ENCODE data around the gene CDK2AP2.
"Not testable (repeated sequence)": the region's sequence is repeated elsewhere in the genome, so short reads cannot be mapped to it uniquely, and the experiment has no call there.

Gene CDK2AP2

GRCh38 chr11:67489203-67489884 is 18.6 kb downstream of the CDK2AP2 start:
- no peak for DNase-seq

GRCh38 chr11:67486481-67487195 is 21.3 kb downstream of the CDK2AP2 start:
- no peak for DNase-seq

- DNase-seq, result not testable (repeated sequence)
Measured at GRCh38 chr11:67485873-67486361, 22.0 kb downstream of the CDK2AP2 start.

- DNase-seq, result no peak
Measured at GRCh38 chr11:67484847-67485311, 23.1 kb downstream of the CDK2AP2 start.

GRCh38 chr11:67483831-67484665 is 23.9 kb downstream of the CDK2AP2 start:
- no peak for DNase-seq

- peak; percentile 97 for DNase-seq
Measured at GRCh38 chr11:67482827-67483798, 24.8 kb downstream of the CDK2AP2 start, which contains the start of gene AIP. TSS of gene AIP (plus strand) at chr11:67483026. CDS start at chr11:67483159, 133 bp downstream.

- DNase-seq, result no peak
Measured at GRCh38 chr11:67482275-67482826, 25.6 kb downstream of the CDK2AP2 start.

GRCh38 chr11:67477344-67478050 is 30.5 kb downstream of the CDK2AP2 start:
- DNase-seq, result not testable (repeated sequence)

GRCh38 chr11:67476692-67477091 is 31.3 kb downstream of the CDK2AP2 start:
- DNase-seq, result not testable (repeated sequence)

GRCh38 chr11:67472882-67473281 is 35.1 kb downstream of the CDK2AP2 start:
- DNase-seq, result no peak

- no peak for DNase-seq
Measured at GRCh38 chr11:67470337-67471002, 37.5 kb downstream of the CDK2AP2 start.

GRCh38 chr11:67469508-67469811 is 38.5 kb downstream of the CDK2AP2 start:
- DNase-seq, result no peak

- DNase-seq, result peak; percentile 61
Measured at GRCh38 chr11:67468759-67469507, 39.0 kb downstream of the CDK2AP2 start, which contains the start of gene TMEM134. TSS of gene TMEM134 (minus strand) at chr11:67469251. CDS start at chr11:67469192, 59 bp downstream.

GRCh38 chr11:67468456-67468758 is 39.6 kb downstream of the CDK2AP2 start:
- DNase-seq, result no peak

- DNase-seq, result no peak
Measured at GRCh38 chr11:67468056-67468455, 39.9 kb downstream of the CDK2AP2 start.

GRCh38 chr11:67466962-67467771 is 40.8 kb downstream of the CDK2AP2 start:
- DNase-seq, result no peak

- no peak for DNase-seq
Measured at GRCh38 chr11:67466367-67466766, 41.6 kb downstream of the CDK2AP2 start.

GRCh38 chr11:67465530-67465929 is 42.4 kb downstream of the CDK2AP2 start:
- DNase-seq, result not testable (repeated sequence)

GRCh38 chr11:67465189-67465510 is 42.8 kb downstream of the CDK2AP2 start:
- DNase-seq, result no peak
